ENCODE data around the gene CNKSR3. TPM values are rescaled to one million over a fixed set of nuclear protein-coding genes. Genes with fewer than 3 reads are reported as not detected.

CNKSR3 gene
- total RNA-seq, 1 experiment from 2014 or later: 10.3 TPM

GRCh38 chr6:154526996-154527395 is 16.5 kb upstream of the CNKSR3 start:
- Histone ChIP-seq H3K27me3 (replicated peaks; ENCODE audit: insufficient read depth, low read depth, low read length, poor library complexity) (no peaks in the 10 kb centered on the region), H3K4me3 (ENCODE audit: low read depth, low read length, poor library complexity, severe bottlenecking) (no peak overlapping the region), H3K9me3 (ENCODE audit: low read depth, low read length, poor library complexity, severe bottlenecking) (no peaks in the 10 kb centered on the region), H3K4me1 (ENCODE audit: insufficient read depth, low read length, poor library complexity, severe bottlenecking) (no peaks in the 10 kb centered on the region), H3K36me3 (ENCODE audit: insufficient read depth, low read length, poor library complexity, severe bottlenecking) (no peaks in the 10 kb centered on the region), H3K27ac (ENCODE audit: low read depth, low read length, poor library complexity, severe bottlenecking) (no peak overlapping the region)
- ChIA-PET CTCF (no interaction called here), POLR2A (ENCODE audit: low non-redundant PET) (interaction anchor here (0.6 kb wide), 1 partner anchor 30 kb away, joined by 6 read pairs; no protein-coding TSS in a partner anchor)
- intact Hi-C loops (cut with micrococcal nuclease; ENCODE audit: unreplicated experiment): no loop called here
- DNase-seq (ENCODE audit: low spot score): no peak
- TF ChIP-seq CTCF (conservative IDR thresholded peaks at IDR 0.05; ENCODE audit: low read depth, low read length): no peak
- TF ChIP-seq EZH2 (IDR thresholded peaks at IDR 0.05; ENCODE audit: borderline replicate concordance, low read depth, low read length, poor library complexity, severe bottlenecking): no peak
- BruUV-seq (replicated peaks): no TSS peak

- H3K9me3 ChIP-seq (ENCODE audit: low read depth, low read length, poor library complexity, severe bottlenecking): no peaks in the 10 kb centered on the region
- DNase-seq (ENCODE audit: low spot score): no peak
- BruUV-seq (replicated peaks): no TSS peak
- no peaks in the 10 kb centered on the region for H3K4me1 ChIP-seq (ENCODE audit: insufficient read depth, low read length, poor library complexity, severe bottlenecking)
- intact Hi-C loops (cut with micrococcal nuclease; ENCODE audit: unreplicated experiment): no loop called here
- TF ChIP-seq CTCF (conservative IDR thresholded peaks at IDR 0.05; ENCODE audit: low read depth, low read length) (no peak), EZH2 (IDR thresholded peaks at IDR 0.05; ENCODE audit: borderline replicate concordance, low read depth, low read length, poor library complexity, severe bottlenecking) (no peak)
- H3K27ac ChIP-seq (ENCODE audit: low read depth, low read length, poor library complexity, severe bottlenecking): no peak overlapping the region
- H3K4me3 ChIP-seq (ENCODE audit: low read depth, low read length, poor library complexity, severe bottlenecking): no peak overlapping the region
- ChIA-PET CTCF (no interaction called here), POLR2A (ENCODE audit: low non-redundant PET) (interaction anchor here (0.6 kb wide), 1 partner anchor 16 kb away, joined by 3 read pairs; no protein-coding TSS in a partner anchor)
- no peaks in the 10 kb centered on the region for H3K27me3 ChIP-seq (replicated peaks; ENCODE audit: insufficient read depth, low read depth, low read length, poor library complexity)
- no peaks in the 10 kb centered on the region for H3K36me3 ChIP-seq (ENCODE audit: insufficient read depth, low read length, poor library complexity, severe bottlenecking)
These were observed 12.1 kb upstream of the CNKSR3 start for GRCh38 chr6:154522576-154522975.

GRCh38 chr6:154521412-154521811 is 10.9 kb upstream of the CNKSR3 start:
- TF ChIP-seq EZH2 (IDR thresholded peaks at IDR 0.05; ENCODE audit: borderline replicate concordance, low read depth, low read length, poor library complexity, severe bottlenecking) (no peak), CTCF (conservative IDR thresholded peaks at IDR 0.05; ENCODE audit: low read depth, low read length) (no peak)
- no peaks in the 10 kb centered on the region for H3K9me3 ChIP-seq (ENCODE audit: low read depth, low read length, poor library complexity, severe bottlenecking)
- no peak for DNase-seq (ENCODE audit: low spot score)
- no peak overlapping the region for H3K4me3 ChIP-seq (ENCODE audit: low read depth, low read length, poor library complexity, severe bottlenecking)
- BruUV-seq (replicated peaks): no TSS peak
- H3K36me3 ChIP-seq (ENCODE audit: insufficient read depth, low read length, poor library complexity, severe bottlenecking): no peaks in the 10 kb centered on the region
- no peaks in the 10 kb centered on the region for H3K27me3 ChIP-seq (replicated peaks; ENCODE audit: insufficient read depth, low read depth, low read length, poor library complexity)
- no peaks in the 10 kb centered on the region for H3K4me1 ChIP-seq (ENCODE audit: insufficient read depth, low read length, poor library complexity, severe bottlenecking)
- H3K27ac ChIP-seq (ENCODE audit: low read depth, low read length, poor library complexity, severe bottlenecking): no peak overlapping the region
- intact Hi-C loops (cut with micrococcal nuclease; ENCODE audit: unreplicated experiment): no loop called here
- POLR2A ChIA-PET (ENCODE audit: low non-redundant PET): no interaction called here
- CTCF ChIA-PET: no interaction called here
